Epithelial cell of proximal tubule (primary cell): ENCODE results near the gene ICAM4. TPM values are rescaled to one million over a fixed set of nuclear protein-coding genes. Genes with fewer than 3 reads are reported as not detected.

Experiments
- DNase-seq: peaks from one replicate; pipeline ENCODE4 v3.0.0-alpha.2; 2011; ENCODE audit warnings: low read depth
- H3K4me3 ChIP-seq: 2 replicates; pipeline ENCODE4 v1.5.1; 2011; ENCODE audit warnings: low read depth, mild to moderate bottlenecking, low read length
- CTCF ChIP-seq: conservative IDR thresholded peaks from 2 replicates; pipeline ENCODE4 v1.5.1; 2012; ENCODE audit warnings: low read depth, mild to moderate bottlenecking, low read length
- total RNA-seq: library from RNA; depleted of rRNA; stranded (reverse); fragments of >200 nt; gene quantifications from 2 replicates; pipeline ENCODE4 v1.2.3, GENCODE V29; 2015

Gene ICAM4
- total RNA-seq, 1 donor from 2014 or later = not detected

DNA sequence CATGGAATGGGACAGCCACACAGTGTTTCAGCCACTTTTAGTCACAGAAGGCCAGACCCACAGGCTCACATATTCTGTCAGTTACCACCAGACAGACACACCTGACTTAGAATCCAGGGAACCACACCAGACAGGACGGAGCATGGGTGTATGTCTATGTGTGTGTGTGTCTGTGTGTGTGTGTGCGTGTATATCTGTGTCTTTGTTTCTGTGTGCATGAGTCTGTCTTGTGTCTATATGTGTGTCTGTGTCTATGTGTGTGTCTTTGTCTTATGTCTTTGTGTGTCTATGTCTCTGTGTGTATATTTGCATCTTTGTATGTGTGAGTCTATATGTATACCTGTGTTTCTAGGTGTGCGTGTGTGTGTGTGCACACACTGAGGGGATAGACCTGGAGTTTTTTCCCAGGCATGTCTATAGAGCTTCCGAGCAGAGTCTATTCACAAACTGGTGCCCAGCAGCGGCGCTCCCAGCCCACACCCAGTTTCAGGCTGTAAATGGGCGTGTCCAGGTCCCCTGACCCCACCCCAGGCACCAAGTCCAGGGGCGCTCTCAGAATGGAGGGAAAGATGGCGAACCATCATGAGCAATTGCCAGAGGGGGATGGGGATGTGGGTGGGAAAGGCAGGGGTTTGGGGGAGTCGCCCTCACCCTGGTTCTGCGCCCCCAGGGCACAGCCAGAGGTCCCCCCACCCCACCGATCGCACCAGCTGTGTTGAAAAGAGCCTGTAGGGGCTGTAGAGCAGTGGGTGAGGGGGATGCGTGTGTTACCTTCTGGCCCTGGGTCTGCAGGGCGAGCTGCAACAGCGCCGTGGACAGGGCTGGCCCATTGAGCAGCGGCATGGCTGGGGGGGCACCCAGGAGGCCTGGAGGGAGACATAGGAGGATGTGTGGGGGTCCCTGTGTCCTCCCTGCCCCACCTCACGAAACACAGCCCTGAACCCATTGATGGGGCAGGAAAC is 35.4 kb downstream of the ICAM4 start:
- no peak for TF ChIP-seq CTCF
- DNase-seq = no peak

DNA sequence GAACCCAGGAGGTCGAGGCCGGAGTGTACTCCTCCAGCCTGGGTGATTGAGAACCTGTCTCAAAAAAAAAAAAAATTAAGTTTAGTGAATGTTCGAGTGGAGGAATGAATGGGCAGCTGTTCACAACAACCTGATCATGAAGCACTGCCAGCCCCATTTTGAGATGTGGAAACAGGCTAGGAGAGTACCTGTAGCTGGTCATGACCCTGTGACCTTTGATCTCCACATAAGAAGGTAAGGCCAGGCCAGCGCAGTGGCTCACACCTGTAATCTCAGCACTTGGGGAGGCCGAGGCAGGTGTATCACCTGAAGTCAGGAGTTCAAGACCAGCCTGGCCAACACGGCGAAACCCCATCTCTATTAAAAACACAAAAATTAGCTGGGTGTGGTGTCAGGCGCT is 39.0 kb downstream of the ICAM4 start:
- no peak overlapping the region for H3K4me3 ChIP-seq
- TF ChIP-seq CTCF = no peak
- DNase-seq = no peak

More for the DNA sequence above, 35.4 kb downstream of the ICAM4 start:
- H3K4me3 ChIP-seq = no peak overlapping the region

DNA sequence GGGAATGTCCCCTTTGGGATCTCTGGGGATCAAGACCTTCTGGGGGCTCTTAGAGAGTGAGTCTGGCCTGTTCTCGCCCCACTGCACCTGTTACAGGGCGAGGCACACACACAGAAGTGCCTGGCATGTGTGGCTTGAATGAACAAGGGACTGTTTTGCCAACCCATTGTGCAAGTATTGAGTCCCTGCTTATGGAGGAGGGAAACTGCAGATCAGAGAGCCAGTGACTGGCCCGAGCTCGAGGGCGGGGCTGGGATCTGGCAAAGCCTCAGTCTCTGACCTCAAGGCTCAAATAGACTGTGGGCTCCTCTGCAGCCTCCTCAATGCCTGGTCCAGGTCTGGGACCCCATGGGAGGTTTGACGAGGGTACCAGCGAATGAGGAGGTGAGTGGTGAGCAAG is 41.0 kb downstream of the ICAM4 start:
- no peak for TF ChIP-seq CTCF
- DNase-seq = no peak
- no peak overlapping the region for H3K4me3 ChIP-seq

DNA sequence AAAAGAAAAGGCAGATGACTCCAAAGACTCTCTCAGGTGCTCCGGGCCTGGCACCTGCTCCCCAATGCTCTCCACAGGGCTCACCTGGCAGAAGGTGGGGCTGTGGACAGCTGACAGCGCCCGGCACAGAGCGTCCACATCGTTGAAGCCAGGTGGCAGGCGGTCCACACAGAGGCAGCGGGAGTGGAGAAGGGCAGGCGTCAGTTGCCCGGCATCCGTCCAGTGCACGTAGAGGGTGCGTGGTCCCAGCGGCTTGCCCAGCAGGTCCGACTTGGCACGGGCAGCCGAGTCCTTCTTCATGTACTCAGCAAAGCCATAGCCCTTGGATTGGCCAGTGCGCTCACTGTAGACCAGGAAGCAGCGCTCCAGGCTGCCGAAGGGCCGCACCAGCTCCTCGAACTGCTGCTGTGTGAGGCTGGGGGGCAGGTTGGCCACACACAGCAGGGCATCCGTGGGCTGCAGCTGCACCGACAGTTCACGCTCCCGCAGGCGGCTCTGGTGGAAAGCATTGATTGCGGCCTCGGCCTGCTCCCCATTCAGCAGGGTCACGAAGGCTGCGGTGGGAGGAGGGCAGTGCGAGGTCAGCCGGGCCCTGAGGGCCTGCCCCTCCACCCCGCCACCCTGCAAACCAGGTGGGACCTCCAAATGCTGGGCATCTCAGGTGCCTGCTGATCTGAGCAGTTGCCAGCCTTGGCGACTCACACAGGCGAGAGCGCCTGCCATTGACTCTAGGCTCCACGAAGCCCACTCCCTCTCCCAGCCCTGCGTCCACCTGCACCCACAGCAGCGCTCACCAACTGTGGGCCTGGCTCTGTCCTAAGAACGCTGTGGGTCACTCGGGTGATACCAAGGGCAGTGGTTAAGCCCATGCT is 42.0 kb downstream of the ICAM4 start:
- no peak for DNase-seq
- no peak for TF ChIP-seq CTCF
- H3K4me3 ChIP-seq = no peak overlapping the region

- no peak overlapping the region for H3K4me3 ChIP-seq
- no peak for TF ChIP-seq CTCF
- no peak for DNase-seq
Measured at GRCh38 chr19:10329555-10329954, 42.8 kb downstream of the ICAM4 start.

GRCh38 chr19:10332158-10332964 is 45.6 kb downstream of the ICAM4 start:
- no peak for TF ChIP-seq CTCF
- DNase-seq = no peak
- H3K4me3 ChIP-seq = peak overlapping the region; percentile 92
